Activated B cell treated with CpG ODN at 0.5 μM for 24 hours (primary cell): ENCODE data around the gene SPTBN5. TPM values are rescaled to one million over a fixed set of nuclear protein-coding genes. Genes with fewer than 3 reads are reported as not detected.

Experiments used
- ATAC-seq: fragments of 200-7000 bp; cut with Tn5 transposase; one replicate; pipeline ENCODE4 v1.10.0; 2021; ENCODE audit warnings: low read depth, mild to moderate bottlenecking, moderate library complexity
- CTCF ChIA-PET: fragments of 350-600 bp; sonication (Branson Sonifier 250); formaldehyde crosslinking; loops from one replicate; lab custom pipeline; 2021; ENCODE audit warnings: antibody characterized with exemption; lab: Charles Lee
- POLR2A ChIA-PET: fragments of 350-600 bp; sonication (Branson Sonifier 250); formaldehyde crosslinking; loops from one replicate; lab custom pipeline; 2021; ENCODE audit warnings: antibody characterized with exemption; lab: Charles Lee
- DNase-seq: peaks from one replicate; pipeline ENCODE4 v3.0.0; 2022
- H3K27ac Mint-ChIP-seq: one replicate; pipeline ENCODE4 v1.8.0; 2020; ENCODE audit warnings: mixed read lengths
- H3K27me3 Mint-ChIP-seq: one replicate; pipeline ENCODE4 v1.8.0; 2021; ENCODE audit warnings: mixed read lengths
- H3K36me3 Mint-ChIP-seq: one replicate; pipeline ENCODE4 v1.8.0; 2021; ENCODE audit warnings: low read depth, mixed read lengths
- H3K4me1 Mint-ChIP-seq: one replicate; pipeline ENCODE4 v1.8.0; 2021; ENCODE audit warnings: mixed read lengths
- H3K4me3 Mint-ChIP-seq: one replicate; pipeline ENCODE4 v1.8.0; 2020; ENCODE audit warnings: mild to moderate bottlenecking, mixed read lengths
- H3K9me3 Mint-ChIP-seq: one replicate; pipeline ENCODE4 v1.8.0; 2020; ENCODE audit warnings: mixed read lengths
- intact Hi-C: fragments of 100-400 bp; cut with micrococcal nuclease; formaldehyde crosslinking; loops from one replicate; pipeline ENCODE4 v1.15.1; 2024
- total RNA-seq: library from RNA; stranded (reverse); gene quantifications from 2 replicates; pipeline ENCODE4 v1.2.3, GENCODE V29; 2022
- TF ChIP-seq, protein P1 (sequence below): fragments of 200-600 bp; IDR thresholded peaks from one replicate; pipeline ENCODE4 v1.8.0; 2022; ENCODE audit warnings: antibody characterized with exemption, mild to moderate bottlenecking

The SPTBN5 gene
- total RNA-seq, 1 donor from 2014 or later: 1.1 TPM

DNA sequence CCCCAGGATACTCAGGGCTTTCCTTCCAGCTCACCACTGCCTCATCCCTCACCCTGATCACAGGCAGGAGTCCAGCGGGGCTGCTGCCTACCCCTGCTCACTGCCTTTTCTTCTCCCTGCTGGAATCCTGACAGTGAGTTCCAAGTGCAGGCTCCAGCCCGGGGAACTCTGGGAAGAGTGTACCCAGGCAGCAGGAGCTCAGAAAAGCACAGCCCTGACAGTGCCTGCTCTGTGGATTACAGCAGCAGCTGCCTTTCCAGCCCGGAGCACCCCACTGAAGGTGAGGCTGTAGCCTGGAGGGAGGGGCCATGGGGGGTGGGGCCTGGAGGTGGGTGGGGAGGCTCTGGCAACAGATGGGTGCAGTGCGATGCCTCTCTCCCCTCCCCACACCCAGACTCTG is 72.0 kb downstream of the SPTBN5 start:
- TF ChIP-seq, protein P1, sequence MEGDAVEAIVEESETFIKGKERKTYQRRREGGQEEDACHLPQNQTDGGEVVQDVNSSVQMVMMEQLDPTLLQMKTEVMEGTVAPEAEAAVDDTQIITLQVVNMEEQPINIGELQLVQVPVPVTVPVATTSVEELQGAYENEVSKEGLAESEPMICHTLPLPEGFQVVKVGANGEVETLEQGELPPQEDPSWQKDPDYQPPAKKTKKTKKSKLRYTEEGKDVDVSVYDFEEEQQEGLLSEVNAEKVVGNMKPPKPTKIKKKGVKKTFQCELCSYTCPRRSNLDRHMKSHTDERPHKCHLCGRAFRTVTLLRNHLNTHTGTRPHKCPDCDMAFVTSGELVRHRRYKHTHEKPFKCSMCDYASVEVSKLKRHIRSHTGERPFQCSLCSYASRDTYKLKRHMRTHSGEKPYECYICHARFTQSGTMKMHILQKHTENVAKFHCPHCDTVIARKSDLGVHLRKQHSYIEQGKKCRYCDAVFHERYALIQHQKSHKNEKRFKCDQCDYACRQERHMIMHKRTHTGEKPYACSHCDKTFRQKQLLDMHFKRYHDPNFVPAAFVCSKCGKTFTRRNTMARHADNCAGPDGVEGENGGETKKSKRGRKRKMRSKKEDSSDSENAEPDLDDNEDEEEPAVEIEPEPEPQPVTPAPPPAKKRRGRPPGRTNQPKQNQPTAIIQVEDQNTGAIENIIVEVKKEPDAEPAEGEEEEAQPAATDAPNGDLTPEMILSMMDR: no peak
- H3K4me3 Mint-ChIP-seq: no peak overlapping the region
- no peaks in the 10 kb centered on the region for H3K27me3 Mint-ChIP-seq
- DNase-seq: no peak
- H3K4me1 Mint-ChIP-seq: peaks cover 3% of the 10 kb centered on the region
- ChIA-PET CTCF (no interaction called here), POLR2A (interaction anchor here (1.3 kb wide), 1 partner anchor 48 kb away, joined by 4 read pairs; the partner anchor contains the start of gene MAPKBP1)
- H3K9me3 Mint-ChIP-seq: no peaks in the 10 kb centered on the region
- H3K36me3 Mint-ChIP-seq: peaks cover 66% of the 10 kb centered on the region
- no peak for ATAC-seq
- H3K27ac Mint-ChIP-seq: no peak overlapping the region
- intact Hi-C loops: no loop called here

DNA sequence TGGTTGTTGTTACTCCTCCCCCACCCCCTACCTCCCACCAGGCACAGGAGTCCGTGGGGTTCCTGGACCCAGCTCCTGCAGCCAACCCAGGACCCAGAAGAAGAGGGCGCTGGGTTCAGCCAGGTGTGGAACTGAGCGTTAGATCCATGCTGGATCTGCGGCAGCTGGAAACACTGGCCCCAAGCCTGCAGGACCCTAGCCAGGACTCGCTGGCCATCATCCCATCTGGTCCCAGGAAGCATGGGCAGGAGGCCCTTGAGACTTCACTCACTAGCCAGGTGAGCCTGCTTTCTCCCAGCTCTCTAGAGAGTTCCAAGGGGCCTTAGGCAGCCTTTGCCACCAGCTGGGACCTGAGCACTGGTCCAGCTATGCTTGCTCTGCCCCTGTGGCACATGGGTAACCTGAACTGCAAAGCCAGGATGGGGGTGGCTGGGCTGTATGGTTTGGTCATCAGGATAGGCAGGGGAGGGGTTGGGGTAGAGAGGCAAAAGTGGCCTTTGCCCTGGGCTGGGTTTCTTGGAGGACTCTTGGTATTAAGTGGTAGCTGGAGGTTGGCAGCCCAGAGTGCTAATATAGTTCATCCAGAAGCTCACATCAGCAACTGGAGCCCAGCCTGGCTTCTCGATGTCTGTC is 72.9 kb downstream of the SPTBN5 start:
- intact Hi-C loops: no loop called here
- no peak for ATAC-seq
- H3K27me3 Mint-ChIP-seq: no peaks in the 10 kb centered on the region
- H3K27ac Mint-ChIP-seq: no peak overlapping the region
- ChIA-PET POLR2A (interaction anchor here (1.3 kb wide), 1 partner anchor 47 kb away, joined by 4 read pairs; the partner anchor contains the start of gene MAPKBP1), CTCF (interaction anchor here (1.9 kb wide), 1 partner anchor 9 kb away, joined by 5 read pairs; no protein-coding TSS in a partner anchor)
- no peaks in the 10 kb centered on the region for H3K4me1 Mint-ChIP-seq
- H3K9me3 Mint-ChIP-seq: no peaks in the 10 kb centered on the region
- TF ChIP-seq, protein P1: no peak
- peaks cover 74% of the 10 kb centered on the region for H3K36me3 Mint-ChIP-seq
- DNase-seq: no peak
- H3K4me3 Mint-ChIP-seq: no peak overlapping the region

DNA sequence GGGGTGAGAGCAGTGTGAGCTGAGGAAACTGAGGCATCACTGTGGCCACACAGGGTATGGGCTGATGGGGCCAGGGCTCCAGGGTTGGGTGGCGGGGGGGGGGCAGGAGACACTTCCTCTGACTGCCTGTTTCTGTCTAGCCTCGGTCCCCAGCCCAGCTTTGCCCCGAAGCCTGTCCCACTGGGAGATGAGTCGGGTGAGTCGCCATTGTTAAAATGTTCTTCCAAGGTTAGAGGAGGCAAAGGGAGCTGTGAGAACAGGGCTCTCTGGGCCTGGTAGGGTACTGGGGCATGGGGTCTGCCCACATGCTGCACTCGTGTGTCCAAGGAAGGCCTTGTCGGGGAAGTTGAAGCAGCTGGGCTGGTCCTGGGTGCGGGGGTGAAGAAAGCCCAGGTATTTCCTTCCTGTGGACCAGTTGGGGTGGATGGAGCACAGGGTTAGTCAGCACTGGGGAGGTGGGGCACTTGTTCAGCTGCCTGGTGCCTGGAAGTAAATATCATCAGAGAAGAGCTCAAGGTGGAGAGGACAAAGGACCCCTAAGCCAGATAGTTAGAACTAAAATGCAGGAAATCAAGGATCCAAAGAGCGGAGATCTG is 74.3 kb downstream of the SPTBN5 start:
- H3K27ac Mint-ChIP-seq: no peak overlapping the region
- POLR2A ChIA-PET: interaction anchor here (0.6 kb wide), 1 partner anchor 9 kb away, joined by 3 read pairs; no protein-coding TSS in a partner anchor
- H3K36me3 Mint-ChIP-seq: peaks cover 83% of the 10 kb centered on the region

DNA sequence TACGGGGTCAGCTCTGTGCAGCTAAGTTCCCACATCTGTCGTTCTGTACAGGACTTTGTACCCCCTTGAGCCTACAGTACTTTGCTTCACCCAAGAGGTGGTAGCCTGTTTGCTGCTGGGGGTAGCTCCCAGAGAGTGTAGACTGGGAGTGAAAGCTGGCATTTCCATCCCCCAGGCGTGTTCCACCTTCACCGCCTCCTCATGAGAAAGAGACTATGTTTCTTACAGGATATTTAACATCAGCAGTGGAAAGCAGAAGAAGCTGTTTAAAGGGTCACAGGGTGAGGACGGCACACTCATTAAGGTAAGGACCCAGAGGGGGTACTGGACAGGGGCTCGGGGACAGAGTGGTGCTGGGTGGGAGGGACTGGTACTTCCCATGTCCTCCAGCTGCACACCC is 76.1 kb downstream of the SPTBN5 start:
- H3K9me3 Mint-ChIP-seq: no peaks in the 10 kb centered on the region

More for the DNA sequence above, 74.3 kb downstream of the SPTBN5 start:
- no peak overlapping the region for H3K4me3 Mint-ChIP-seq
- CTCF ChIA-PET: interaction anchor here (0.9 to 1.9 kb wide), 2 partner anchors 8 to 353 kb away, joined by 3 to 5 read pairs; no protein-coding TSS in a partner anchor
- ATAC-seq (no peak), DNase-seq (no peak)
- no peaks in the 10 kb centered on the region for H3K4me1 Mint-ChIP-seq
- no peaks in the 10 kb centered on the region for H3K27me3 Mint-ChIP-seq
- no peaks in the 10 kb centered on the region for H3K9me3 Mint-ChIP-seq
- TF ChIP-seq, protein P1: no peak
- intact Hi-C loops: no loop called here

More for the DNA sequence above, 76.1 kb downstream of the SPTBN5 start:
- DNase-seq (no peak), ATAC-seq (no peak)
- ChIA-PET POLR2A (interaction anchor here (0.6 kb wide), 1 partner anchor 678 kb away, joined by 3 read pairs; the partner anchor contains the start of gene SNAP23), CTCF (interaction anchor here (1.0 kb wide), 1 partner anchor 43 kb away, joined by 3 read pairs; the partner anchor contains the start of gene MAPKBP1)
- Mint-ChIP-seq H3K36me3 (peaks cover 82% of the 10 kb centered on the region), H3K4me3 (no peak overlapping the region), H3K4me1 (no peaks in the 10 kb centered on the region), H3K27ac (no peak overlapping the region), H3K27me3 (no peaks in the 10 kb centered on the region)
- intact Hi-C loops: no loop called here
- TF ChIP-seq, protein P1: no peak
